Pancreas (tissue), 10 donors: ENCODE measurements around the gene RAD18. TPM values are rescaled to one million over a fixed set of nuclear protein-coding genes. Genes with fewer than 3 reads are reported as not detected.

ENCODE experiments used
- ATAC-seq, 4 donors: fragments of 200-7000 bp; cut with Tn5 transposase; one replicate each; pipeline versions ENCODE4 v1.8.0 to v1.9.1; 2020; ENCODE audit warnings: mild to moderate bottlenecking in 4 of 4, moderate library complexity in 4 of 4
- DNase-seq, 6 donors: peaks; one replicate each; pipeline ENCODE4 v3.0.0-alpha.2; 2020
- FAIRE-seq: peaks from 2 replicates; lab custom pipeline; 2012; peaks lifted over from hg19 to GRCh38; lab: Jason Lieb, UNC
- H3K27ac ChIP-seq, 4 donors: fragments of 200-600 bp; sonication (generic); 1 replicate in 3 of 4; 2 replicates in 1 of 4; pipeline versions ENCODE4 v1.5.0 to v1.8.0; 2020
- H3K27me3 ChIP-seq, 4 donors: fragments of 200-600 bp; one replicate each; pipeline ENCODE4 v1.8.0; 2021
- H3K36me3 ChIP-seq, 3 donors: fragments of 200-600 bp; sonication (generic) in 1 of 3; one replicate each; pipeline versions ENCODE4 v1.5.0 to v1.8.0; 2020 to 2021
- H3K4me1 ChIP-seq, 3 donors: fragments of 200-600 bp; one replicate each; pipeline ENCODE4 v1.8.0; 2021
- H3K4me3 ChIP-seq, 4 donors: fragments of 200-600 bp; sonication (generic) in 2 of 4; one replicate each; pipeline versions ENCODE4 v1.5.0 to v1.8.0; 2020 to 2021
- H3K9me3 ChIP-seq, 4 donors: fragments of 200-600 bp; one replicate each; pipeline ENCODE4 v1.8.0; 2021
- CTCF ChIP-seq, 4 donors: fragments of 200-600 bp; sonication (generic) in 3 of 4; IDR thresholded peaks; one replicate each; pipeline versions ENCODE4 v1.5.0 to v1.8.0; 2021; ENCODE audit warnings: antibody characterized with exemption in 4 of 4
- WGBS, 2 donors: extraction: QIAGEN DNeasy Blood & Tissue Kit; methylation state at CpG; one replicate each; pipeline ENCODE4 v1.1.7; 2013; 5-methylcytosine and 5-hydroxymethylcytosine counted together
- intact Hi-C, 3 donors: fragments of 100-400 bp; cut with DNase I; formaldehyde crosslinking; loops; one replicate each; pipeline versions ENCODE4 v1.11.1 to v1.14.2; 2022
- polyA plus RNA-seq, 2 donors: library from polyadenylated mRNA; stranded (reverse); fragments of 200-250 nt; gene quantifications; one replicate each; pipeline ENCODE4 v1.2.3, GENCODE V29; 2013
- total RNA-seq, 6 donors: library from RNA; stranded (reverse); fragmentation: NEBNext Ultra II Directional in 4 of 6; extraction: Animal tissue kit (Norgen Biotek cat#: 25700) in 4 of 6; gene quantifications; one replicate each; pipeline versions ENCODE4 v1.2.1 to v1.2.4, GENCODE V29; 2021 to 2023
- donor health status: healthy with polysubstance abuse.
- donor health status: DM: no; HTN: no; CAD: no; lungs with moderate emphysema.
- donor health status: DM: no; HTN: no; CAD: no.
- donor health status: control.
- donor health status: control.
- donor health status: Bipolar disorder and iron deficiency.
- donor health status: DM: yes; HTN: yes; CAD: no.
- donor health status: DM: no; HTN: no; CAD: no.
- donor health status: DM: no; HTN: no; CAD: no.
- donor health status: DM: yes; HTN: yes; CAD: no.

The RAD18 gene
- total and polyA plus RNA-seq, 8 donors, result 1.2 to 4.3 (median 2.2) TPM

- DNase-seq (no peak), FAIRE-seq (no peak), ATAC-seq (peak in 1 of 4 donors; percentile 43)
- 93 to 96% methylated on average over 36 of the region's 36 CpGs for WGBS, 2 donors
- Histone ChIP-seq H3K4me3 (no peak overlapping the region), H3K27me3 (no peaks in the 10 kb centered on the region), H3K27ac (no peak overlapping the region), H3K9me3 (no peaks in the 10 kb centered on the region), H3K36me3 (no peaks in the 10 kb centered on the region), H3K4me1 (no peaks in the 10 kb centered on the region)
- TF ChIP-seq CTCF (IDR thresholded peaks at IDR 0.05), result no peak
- intact Hi-C loops, result loop anchor here in 1 of 3 donors (5.0 kb wide), 1 partner anchor 82 kb away; no protein-coding TSS in a partner anchor
Measured at GRCh38 chr3:8990266-8991215, 27.3 kb upstream of the RAD18 start.

- FAIRE-seq, result no peak
- Histone ChIP-seq H3K4me3 (no peak overlapping the region), H3K9me3 (no peaks in the 10 kb centered on the region), H3K4me1 (no peaks in the 10 kb centered on the region), H3K36me3 (no peaks in the 10 kb centered on the region), H3K27ac (no peak overlapping the region), H3K27me3 (no peaks in the 10 kb centered on the region)
- no peak for ATAC-seq
- no peak for DNase-seq
- no peak for TF ChIP-seq CTCF (IDR thresholded peaks at IDR 0.05)
- intact Hi-C loops, result loop anchor here in 2 of 3 donors (5.0 to 10.0 kb wide), 2 partner anchors 76 to 313 kb away; no protein-coding TSS in a partner anchor
- WGBS, 2 donors, result 84 to 86% methylated on average over 8 of the region's 8 CpGs
Measured at GRCh38 chr3:8988791-8989558, 25.7 kb upstream of the RAD18 start.

GRCh38 chr3:8988384-8988655 is 25.0 kb upstream of the RAD18 start:
- intact Hi-C loops, result loop anchor here in 2 of 3 donors (5.0 to 10.0 kb wide), 2 partner anchors 76 to 314 kb away; no protein-coding TSS in a partner anchor
- no peak overlapping the region for H3K27ac ChIP-seq
- H3K4me3 ChIP-seq, result no peak overlapping the region
- no peaks in the 10 kb centered on the region for H3K4me1 ChIP-seq
- FAIRE-seq, result no peak
- no peaks in the 10 kb centered on the region for H3K36me3 ChIP-seq
- no peaks in the 10 kb centered on the region for H3K9me3 ChIP-seq
- no peaks in the 10 kb centered on the region for H3K27me3 ChIP-seq
- DNase-seq, result no peak
- no peak for TF ChIP-seq CTCF (IDR thresholded peaks at IDR 0.05)
- no peak for ATAC-seq
- 33 to 44% methylated on average over 2 of the region's 2 CpGs for WGBS, 2 donors

- Histone ChIP-seq H3K4me1 (no peaks in the 10 kb centered on the region), H3K27me3 (no peaks in the 10 kb centered on the region), H3K27ac (no peak overlapping the region), H3K4me3 (no peak overlapping the region), H3K36me3 (no peaks in the 10 kb centered on the region), H3K9me3 (no peaks in the 10 kb centered on the region)
- FAIRE-seq, result no peak
- WGBS, 2 donors, result 20 to 30% methylated on average over 15 of the region's 15 CpGs
- DNase-seq, result peak in 5 of 6 donors; percentile 14 to 79 (median 57)
- peak; percentile 42 to 69 (median 62) for TF ChIP-seq CTCF (IDR thresholded peaks at IDR 0.05)
- intact Hi-C loops, result loop anchor here in 2 of 3 donors (5.0 to 10.0 kb wide), 2 partner anchors 77 to 314 kb away; no protein-coding TSS in a partner anchor
- peak; percentile 46 to 93 (median 89) for ATAC-seq
Measured at GRCh38 chr3:8987645-8988383, 24.5 kb upstream of the RAD18 start.
